Measurements from ENCODE around the gene FLG.
"Not testable (repeated sequence)": the region's sequence is repeated elsewhere in the genome, so short reads cannot be mapped to it uniquely, and the experiment has no call there.

- not testable (repeated sequence) for TF ChIP-seq TAF1 (IDR thresholded peaks at IDR 0.05; ENCODE audit: low read depth); CTCF (IDR thresholded peaks at IDR 0.05; ENCODE audit: poor library complexity, severe bottlenecking); EZH2 (IDR thresholded peaks at IDR 0.05; ENCODE audit: borderline replicate concordance, insufficient read depth, low read length, poor library complexity, severe bottlenecking); RAD21 (conservative IDR thresholded peaks at IDR 0.05); SMC3 (conservative IDR thresholded peaks at IDR 0.05; ENCODE audit: poor library complexity); EP300 (conservative IDR thresholded peaks at IDR 0.05; ENCODE audit: poor library complexity, severe bottlenecking)
Measured at GRCh38 chr1:152303139-152303872, 21.7 kb downstream of the FLG start.
